Measurements from ENCODE around the gene CCDC33. TPM values are rescaled to one million over a fixed set of nuclear protein-coding genes. Genes with fewer than 3 reads are reported as not detected.

Gene CCDC33
- total and polyA plus RNA-seq, 2 experiments from 2014 or later, result 2.6 to 2.8 TPM

- no peak for TF ChIP-seq ZNF462 (CRISPR knock-in tag; IDR thresholded peaks at IDR 0.05)
- no peak for TF ChIP-seq ETS1 (IDR thresholded peaks at IDR 0.05)
Observed at GRCh38 chr15:74278207-74278606, 42.1 kb downstream of the CCDC33 start (continued).

GRCh38 chr15:74281147-74282133 is 45.3 kb downstream of the CCDC33 start:
- Histone ChIP-seq H3K27me3 (ENCODE audit: insufficient read depth) (no peaks in the 10 kb centered on the region), H4K20me1 (replicated peaks; ENCODE audit: insufficient read depth) (no peaks in the 10 kb centered on the region), H3K4me2 (no peak overlapping the region), H3F3A (replicated peaks; ENCODE audit: low read depth) (no peaks in the 10 kb centered on the region), H3K4me1 (ENCODE audit: insufficient read depth) (no peaks in the 10 kb centered on the region), H3K27ac (ENCODE audit: low read depth) (no peak overlapping the region), H3K9me2 (ENCODE audit: insufficient read depth) (no peaks in the 10 kb centered on the region), H2AFZ (no peak overlapping the region), H3K4me3 (no peak overlapping the region), H3K79me2 (replicated peaks; ENCODE audit: insufficient read depth) (no peaks in the 10 kb centered on the region), H3K36me3 (ENCODE audit: insufficient read depth) (no peaks in the 10 kb centered on the region)
- Mint-ChIP-seq H3K27me3 (ENCODE audit: insufficient read depth, low read depth, poor library complexity) (peaks cover 15% of the 10 kb centered on the region), H3K36me3 (ENCODE audit: low read depth) (no peaks in the 10 kb centered on the region), H3K9me3 (no peaks in the 10 kb centered on the region; the same call in 2 of the 3 replicates), H3K27ac (no peak overlapping the region), H3K4me1 (peaks cover 2% of the 10 kb centered on the region; the same call in 1 of the 3 replicates), H3K4me3 (no peak overlapping the region)
- no peak for ATAC-seq
- DNase-seq (ENCODE audit: low spot score), result no peak
- TF ChIP-seq POLR2AphosphoS5 (IDR thresholded peaks at IDR 0.05; ENCODE audit: low read depth) (no peak), REST (IDR thresholded peaks at IDR 0.05; ENCODE audit: unreplicated experiment) (no peak), STAT1 (IDR thresholded peaks at IDR 0.05; ENCODE audit: unreplicated experiment) (no peak), NANOG (IDR thresholded peaks at IDR 0.05; ENCODE audit: borderline replicate concordance) (no peak), JUNB (IDR thresholded peaks at IDR 0.05; ENCODE audit: unreplicated experiment) (no peak), CTCF (conservative IDR thresholded peaks at IDR 0.05; ENCODE audit: low read depth in 2 of 2) (no peak), CREB1 (CRISPR knock-in tag; IDR thresholded peaks at IDR 0.05; ENCODE audit: low read depth) (no peak), ETS1 (IDR thresholded peaks at IDR 0.05) (no peak)

Data from GM23338 (cell line).